GM08714 (cell line): Measurements from ENCODE around the gene CEP170B.
"Not testable (repeated sequence)": the region's sequence is repeated elsewhere in the genome, so short reads cannot be mapped to it uniquely, and the experiment has no call there.

ENCODE experiments used
- H3K4me3 ChIP-seq: fragments of 200-500 bp; sonication (Bioruptor generic); 2 replicates; pipeline ENCODE4 v1.5.1; 2014; ENCODE audit warnings: mild to moderate bottlenecking, low read length, inconsistent platforms
- ZNF274 ChIP-seq: IDR thresholded peaks from 2 replicates; pipeline ENCODE4 v1.6.1; 2012; ENCODE audit warnings: mild to moderate bottlenecking, low read depth, low read length

Gene CEP170B

DNA sequence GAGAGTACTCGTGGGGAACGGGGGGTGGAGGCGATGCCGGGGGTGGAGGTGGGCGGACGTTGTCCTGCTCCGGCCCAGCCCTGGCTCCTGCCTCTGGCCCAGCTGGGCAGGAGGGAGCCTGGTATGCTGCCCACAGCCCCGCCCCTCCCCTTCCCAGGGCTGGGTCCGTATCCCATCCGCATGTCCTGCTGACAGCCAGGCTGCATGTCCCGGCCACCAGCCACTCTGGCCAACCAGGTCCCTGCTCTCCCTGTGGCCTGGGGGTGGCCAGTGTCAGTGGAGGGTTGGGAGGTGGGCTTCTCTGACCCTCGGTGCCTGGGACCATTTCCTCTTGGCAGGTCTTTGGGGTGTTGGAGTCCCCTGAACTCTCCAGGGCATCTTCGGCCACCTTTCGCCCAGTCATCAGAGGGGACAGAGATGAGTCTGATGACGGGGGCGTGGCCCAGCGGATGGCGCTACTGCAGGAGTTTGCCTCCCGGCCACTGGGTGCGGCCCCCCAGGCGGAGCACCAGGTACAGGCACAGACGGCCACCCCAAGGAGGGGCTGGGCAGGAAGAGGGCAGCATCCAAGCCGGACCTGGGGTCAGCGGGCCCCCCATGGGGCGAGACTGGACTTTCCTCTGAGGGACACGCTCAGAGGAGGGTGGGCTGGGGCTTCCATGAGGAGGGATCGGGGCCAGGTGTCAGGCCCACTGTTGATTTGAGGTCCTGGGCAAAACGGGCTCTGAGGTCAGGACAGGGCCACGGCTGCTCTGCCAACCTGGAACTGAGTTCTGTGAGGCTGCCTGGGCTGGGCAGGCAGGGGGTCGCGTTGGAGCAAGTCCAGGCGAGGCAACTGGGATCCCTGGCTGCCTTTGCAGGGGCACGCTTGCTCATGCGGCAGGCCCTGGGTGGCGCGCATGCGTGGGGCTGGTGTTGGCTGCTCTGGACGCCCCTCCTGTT is 20.2 kb downstream of the CEP170B start:
- no peak overlapping the region for H3K4me3 ChIP-seq
- TF ChIP-seq ZNF274, result no peak

- no peak for TF ChIP-seq ZNF274
Observed at GRCh38 chr14:104885973-104886689, 21.1 kb downstream of the CEP170B start.

DNA sequence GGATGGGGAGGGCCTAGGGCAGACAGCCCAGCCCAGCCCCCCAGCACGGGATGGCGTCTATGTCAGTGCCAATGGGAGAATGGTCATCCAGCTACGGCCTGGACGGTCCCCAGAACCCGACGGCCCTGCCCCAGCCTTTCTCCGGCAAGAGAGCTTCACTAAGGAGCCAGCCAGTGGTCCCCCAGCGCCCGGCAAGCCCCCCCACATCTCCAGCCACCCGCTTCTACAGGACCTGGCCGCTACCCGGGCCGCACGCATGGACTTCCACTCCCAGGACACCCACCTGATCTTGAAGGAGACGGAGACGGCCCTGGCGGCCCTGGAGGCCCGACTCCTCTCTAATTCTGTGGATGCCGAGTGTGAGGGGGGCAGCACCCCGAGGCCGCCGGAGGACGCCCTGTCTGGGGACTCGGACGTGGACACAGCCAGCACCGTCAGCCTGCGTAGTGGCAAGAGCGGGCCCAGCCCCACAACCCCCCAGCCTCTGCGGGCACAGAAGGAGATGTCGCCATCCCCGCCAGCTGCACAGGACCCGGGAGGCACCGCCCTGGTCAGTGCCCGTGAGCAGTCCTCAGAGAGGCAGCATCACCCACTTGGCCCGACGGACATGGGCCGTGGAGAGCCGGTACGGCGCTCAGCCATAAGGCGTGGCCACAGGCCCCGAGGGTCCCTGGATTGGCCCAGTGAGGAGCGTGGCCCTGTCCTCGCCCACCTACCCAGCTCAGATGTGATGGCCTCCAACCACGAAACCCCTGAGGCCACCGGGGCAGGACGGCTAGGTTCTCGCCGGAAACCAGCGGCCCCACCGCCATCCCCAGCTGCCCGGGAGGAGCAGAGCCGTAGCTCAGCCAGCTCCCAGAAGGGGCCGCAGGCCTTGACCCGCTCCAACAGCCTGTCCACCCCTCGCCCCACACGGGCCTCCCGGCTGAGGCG is 21.9 kb downstream of the CEP170B start:
- TF ChIP-seq ZNF274, result no peak
- H3K4me3 ChIP-seq, result no peak overlapping the region

More at GRCh38 chr14:104885973-104886689, 21.1 kb downstream of the CEP170B start:
- no peak overlapping the region for H3K4me3 ChIP-seq

DNA sequence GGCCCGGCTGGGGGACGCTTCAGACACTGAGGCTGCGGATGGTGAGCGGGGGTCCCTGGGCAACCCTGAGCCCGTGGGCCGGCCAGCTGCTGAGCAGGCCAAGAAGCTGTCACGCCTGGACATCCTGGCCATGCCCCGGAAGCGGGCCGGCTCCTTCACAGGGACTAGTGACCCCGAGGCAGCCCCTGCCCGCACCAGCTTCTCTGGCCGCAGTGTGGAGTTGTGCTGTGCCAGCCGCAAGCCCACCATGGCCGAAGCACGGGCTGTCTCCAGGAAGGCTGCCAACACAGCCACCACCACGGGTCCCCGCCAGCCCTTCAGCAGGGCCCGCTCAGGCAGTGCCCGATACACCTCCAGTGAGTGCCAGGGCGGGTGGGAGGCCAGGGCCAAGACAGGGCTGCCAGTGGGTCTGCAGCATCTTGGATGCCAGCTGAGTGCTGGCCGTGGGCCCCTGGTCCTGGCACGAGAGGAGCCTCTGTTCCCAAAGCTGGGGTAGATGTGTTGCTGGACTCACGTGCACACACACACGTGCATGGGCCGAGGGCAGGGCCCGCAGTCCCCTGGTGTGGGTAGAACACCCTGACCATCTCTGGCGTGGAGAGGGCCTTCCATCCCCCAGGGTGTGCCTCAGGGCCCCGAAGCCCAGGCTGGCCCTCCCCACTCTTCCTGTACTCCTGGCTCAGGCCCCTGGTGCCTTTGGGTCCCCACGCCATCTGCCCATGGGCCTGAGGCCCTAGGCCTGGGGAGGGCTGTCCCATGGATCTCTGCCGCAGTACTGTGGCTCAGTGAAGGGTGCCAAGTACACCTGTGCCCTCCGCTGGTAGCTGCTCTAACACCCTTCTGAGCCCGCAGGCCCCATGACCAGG is 22.8 kb downstream of the CEP170B start:
- no peak overlapping the region for H3K4me3 ChIP-seq
- no peak for TF ChIP-seq ZNF274

DNA sequence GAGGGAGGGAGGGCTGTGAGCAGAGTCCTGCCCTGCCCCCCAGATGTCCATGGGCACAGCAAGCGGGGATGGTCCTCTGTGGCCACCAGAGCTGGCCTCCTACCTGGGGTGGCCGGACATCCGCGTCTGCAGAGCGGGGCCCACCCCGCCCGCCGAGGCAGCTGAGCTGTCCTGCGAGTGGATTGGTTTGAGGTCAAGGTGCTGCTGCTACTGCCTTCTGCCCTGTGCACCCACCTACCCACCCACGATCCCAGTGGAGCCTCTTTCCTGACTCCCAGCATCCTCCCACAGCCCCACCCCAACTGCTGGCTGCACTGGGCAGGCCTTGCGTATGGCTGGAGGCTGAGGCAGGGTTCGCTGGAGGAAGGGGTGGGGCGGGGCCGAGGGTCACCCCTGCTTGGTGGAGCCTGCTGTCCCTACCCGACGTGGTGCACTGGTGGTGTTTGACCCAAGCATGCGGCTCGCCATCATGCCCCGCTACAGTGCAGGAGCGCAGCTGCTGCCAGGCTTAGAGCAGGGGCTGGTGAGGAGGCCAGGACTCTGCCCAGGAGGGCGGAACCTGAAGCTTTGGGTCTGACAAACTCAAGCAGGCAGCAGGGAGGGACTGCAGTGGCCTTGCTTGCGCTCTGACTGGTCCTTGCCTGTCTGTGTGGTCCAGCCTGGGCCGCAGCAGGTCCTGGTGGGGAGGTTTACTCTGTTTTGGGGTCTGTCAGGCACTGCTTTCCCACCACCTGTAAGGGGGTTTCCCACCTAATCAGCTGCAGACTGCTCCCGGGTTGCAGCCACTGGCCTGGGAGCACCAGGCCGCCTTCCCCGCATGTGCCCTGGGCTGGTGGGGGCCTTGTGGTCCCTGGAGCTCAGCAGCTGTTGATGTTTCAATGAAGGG is 23.7 kb downstream of the CEP170B start:
- TF ChIP-seq ZNF274, result no peak
- H3K4me3 ChIP-seq, result no peak overlapping the region

- no peak for TF ChIP-seq ZNF274
- no peak overlapping the region for H3K4me3 ChIP-seq
Observed at GRCh38 chr14:104889375-104889757, 24.3 kb downstream of the CEP170B start.

DNA sequence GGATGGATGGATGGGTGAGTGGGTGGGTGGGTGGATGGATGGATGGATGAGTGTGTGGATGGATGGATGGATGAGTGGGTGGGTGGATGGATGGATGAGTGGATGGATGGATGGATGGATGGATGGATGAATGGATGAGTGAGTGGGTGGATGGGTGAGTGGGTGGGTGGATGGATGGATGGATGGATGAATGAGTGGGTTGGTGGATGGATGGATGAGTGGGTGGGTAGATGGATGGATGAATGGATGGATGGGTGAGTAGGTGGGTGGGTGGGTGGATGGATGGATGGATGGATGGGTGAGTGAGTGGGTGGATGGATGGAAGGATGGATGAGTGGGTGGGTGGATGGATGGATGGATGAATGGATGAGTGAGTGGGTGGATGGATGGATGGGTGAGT is 25.2 kb downstream of the CEP170B start:
- not testable (repeated sequence) for H3K4me3 ChIP-seq

GRCh38 chr14:104891121-104891551 is 26.1 kb downstream of the CEP170B start:
- no peak for TF ChIP-seq ZNF274
- no peak overlapping the region for H3K4me3 ChIP-seq

GRCh38 chr14:104891664-104892530 is 26.8 kb downstream of the CEP170B start:
- TF ChIP-seq ZNF274, result no peak
- no peak overlapping the region for H3K4me3 ChIP-seq

- no peak for TF ChIP-seq ZNF274
- H3K4me3 ChIP-seq, result no peak overlapping the region
Observed at GRCh38 chr14:104892531-104893434, 27.7 kb downstream of the CEP170B start.
